Measurements from ENCODE around the gene MAGEF1.

MAGEF1 gene

DNA sequence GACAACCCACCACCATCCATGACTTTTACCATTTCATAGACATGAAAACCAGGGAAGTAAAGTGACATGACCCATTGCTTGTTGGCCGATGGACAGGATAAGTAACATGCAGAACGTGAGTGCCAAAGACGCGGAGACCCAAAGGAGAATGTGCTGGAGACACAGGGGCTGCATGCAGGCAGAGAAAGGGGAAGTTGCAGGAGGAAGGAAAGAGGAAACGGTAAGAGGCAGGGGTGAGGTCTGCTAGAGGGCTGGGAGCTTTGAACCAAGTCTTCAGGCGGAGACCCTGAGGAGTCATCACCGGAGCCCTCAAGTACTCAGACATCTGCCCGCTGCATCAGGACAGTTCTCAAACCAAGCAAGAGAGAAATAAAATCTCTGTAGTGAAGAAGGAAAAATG, 34.9 kb downstream of the MAGEF1 start:
- Histone ChIP-seq H3K4me1 (ENCODE audit: control insufficient read depth, insufficient read depth, low read length, poor library complexity, severe bottlenecking) (peaks cover 8% of the 10 kb centered on the region), H3K4me3 (ENCODE audit: extremely low read depth, insufficient read depth, low read length, poor library complexity, severe bottlenecking) (no peak overlapping the region), H3K27ac (ENCODE audit: low read depth, low read length, severe bottlenecking) (no peak overlapping the region), H3K36me3 (ENCODE audit: control insufficient read depth, insufficient read depth, low read length) (no peaks in the 10 kb centered on the region), H3K9me3 (ENCODE audit: control insufficient read depth, low read length) (no peaks in the 10 kb centered on the region)
- 91 to 95% methylated on average over 7 of the region's 8 CpGs for WGBS, 2 experiments (ENCODE audit: insufficient coverage in 2 of 2)

DNA sequence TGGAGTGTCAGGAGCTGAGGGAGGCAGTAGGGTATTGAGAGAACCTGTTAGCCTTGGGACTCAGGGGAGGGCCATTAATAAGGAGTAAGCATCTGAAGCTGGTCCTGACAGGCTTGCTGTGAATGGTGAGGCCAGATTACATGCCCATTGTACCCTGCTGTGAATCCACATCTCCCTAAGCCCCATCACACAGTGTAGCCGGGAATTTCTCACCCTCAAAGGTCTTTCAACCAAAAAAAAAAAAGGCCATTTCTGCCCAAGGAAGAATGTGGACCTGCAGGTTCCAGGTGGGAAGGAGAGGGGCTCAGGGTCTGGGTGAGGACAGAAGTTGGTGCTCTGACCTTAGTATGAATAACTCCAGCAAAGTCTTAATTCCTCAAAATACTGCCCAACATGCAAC, 37.2 kb downstream of the MAGEF1 start:
- H3K27ac ChIP-seq (ENCODE audit: low read depth, low read length, severe bottlenecking), result no peak overlapping the region
- WGBS, 2 experiments (ENCODE audit: insufficient coverage in 2 of 2), result no CpG with 5 or more reads among the region's 1 CpG
- peaks cover 10% of the 10 kb centered on the region for H3K4me1 ChIP-seq (ENCODE audit: control insufficient read depth, insufficient read depth, low read length, poor library complexity, severe bottlenecking)
- H3K9me3 ChIP-seq (ENCODE audit: control insufficient read depth, low read length), result no peaks in the 10 kb centered on the region
- no peak overlapping the region for H3K4me3 ChIP-seq (ENCODE audit: extremely low read depth, insufficient read depth, low read length, poor library complexity, severe bottlenecking)
- H3K36me3 ChIP-seq (ENCODE audit: control insufficient read depth, insufficient read depth, low read length), result no peaks in the 10 kb centered on the region

GRCh38 chr3:184672977-184673870, 38.6 kb downstream of the MAGEF1 start:
- no peak overlapping the region for H3K4me3 ChIP-seq (ENCODE audit: extremely low read depth, insufficient read depth, low read length, poor library complexity, severe bottlenecking)
- WGBS, 2 experiments (ENCODE audit: insufficient coverage in 2 of 2), result 92 to 95% methylated on average over 11 to 13 of the region's 16 CpGs
- H3K36me3 ChIP-seq (ENCODE audit: control insufficient read depth, insufficient read depth, low read length), result no peaks in the 10 kb centered on the region
- no peaks in the 10 kb centered on the region for H3K9me3 ChIP-seq (ENCODE audit: control insufficient read depth, low read length)
- H3K4me1 ChIP-seq (ENCODE audit: control insufficient read depth, insufficient read depth, low read length, poor library complexity, severe bottlenecking), result peaks cover 4% of the 10 kb centered on the region
- no peak overlapping the region for H3K27ac ChIP-seq (ENCODE audit: low read depth, low read length, severe bottlenecking)

- Histone ChIP-seq H3K4me1 (ENCODE audit: control insufficient read depth, insufficient read depth, low read length, poor library complexity, severe bottlenecking) (peaks cover 4% of the 10 kb centered on the region), H3K9me3 (ENCODE audit: control insufficient read depth, low read length) (no peaks in the 10 kb centered on the region), H3K4me3 (ENCODE audit: extremely low read depth, insufficient read depth, low read length, poor library complexity, severe bottlenecking) (no peak overlapping the region), H3K27ac (ENCODE audit: low read depth, low read length, severe bottlenecking) (no peak overlapping the region), H3K36me3 (ENCODE audit: control insufficient read depth, insufficient read depth, low read length) (no peaks in the 10 kb centered on the region)
- WGBS, 2 experiments (ENCODE audit: insufficient coverage in 2 of 2), result 93 to 98% methylated on average over 8 to 9 of the region's 9 CpGs
Measured at GRCh38 chr3:184672335-184672734, 39.5 kb downstream of the MAGEF1 start.

DNA sequence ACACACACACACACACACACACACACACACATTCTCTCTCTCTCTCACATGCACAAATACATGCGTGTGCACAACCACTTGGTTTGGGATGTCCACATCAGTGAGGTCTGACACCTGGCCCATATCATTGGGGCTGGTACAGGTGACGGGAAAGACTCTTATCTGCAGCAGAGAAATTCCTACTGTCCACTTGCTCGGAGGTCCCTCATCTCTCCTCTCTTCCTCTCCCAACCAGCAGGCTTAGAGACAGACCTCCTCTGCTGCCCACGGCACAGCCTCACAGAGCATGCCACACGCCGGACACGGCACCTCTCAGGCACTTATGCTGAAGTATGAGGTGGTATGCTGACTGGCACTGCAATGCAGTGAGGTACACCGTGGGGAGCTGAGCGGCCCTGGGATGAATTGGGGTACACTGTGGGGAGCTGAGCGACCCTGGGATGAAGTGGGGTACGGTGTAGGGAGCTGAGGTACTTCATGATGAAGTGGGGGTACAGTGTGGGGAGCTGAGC, 41.7 kb downstream of the MAGEF1 start:
- Histone ChIP-seq H3K4me1 (ENCODE audit: control insufficient read depth, insufficient read depth, low read length, poor library complexity, severe bottlenecking) (peaks cover 11% of the 10 kb centered on the region), H3K4me3 (ENCODE audit: extremely low read depth, insufficient read depth, low read length, poor library complexity, severe bottlenecking) (no peak overlapping the region), H3K9me3 (ENCODE audit: control insufficient read depth, low read length) (no peaks in the 10 kb centered on the region), H3K27ac (ENCODE audit: low read depth, low read length, severe bottlenecking) (no peak overlapping the region), H3K36me3 (ENCODE audit: control insufficient read depth, insufficient read depth, low read length) (no peaks in the 10 kb centered on the region)
- 84 to 92% methylated on average over 4 to 9 of the region's 11 CpGs for WGBS, 2 experiments (ENCODE audit: insufficient coverage in 2 of 2)

GRCh38 chr3:184669578-184669977, 42.3 kb downstream of the MAGEF1 start:
- WGBS, 2 experiments (ENCODE audit: insufficient coverage in 2 of 2), result 80 to 93% methylated on average over 2 to 7 of the region's 7 CpGs
- no peaks in the 10 kb centered on the region for H3K36me3 ChIP-seq (ENCODE audit: control insufficient read depth, insufficient read depth, low read length)
- no peak overlapping the region for H3K27ac ChIP-seq (ENCODE audit: low read depth, low read length, severe bottlenecking)
- H3K4me1 ChIP-seq (ENCODE audit: control insufficient read depth, insufficient read depth, low read length, poor library complexity, severe bottlenecking), result peaks cover 11% of the 10 kb centered on the region
- no peak overlapping the region for H3K4me3 ChIP-seq (ENCODE audit: extremely low read depth, insufficient read depth, low read length, poor library complexity, severe bottlenecking)
- no peaks in the 10 kb centered on the region for H3K9me3 ChIP-seq (ENCODE audit: control insufficient read depth, low read length)

DNA sequence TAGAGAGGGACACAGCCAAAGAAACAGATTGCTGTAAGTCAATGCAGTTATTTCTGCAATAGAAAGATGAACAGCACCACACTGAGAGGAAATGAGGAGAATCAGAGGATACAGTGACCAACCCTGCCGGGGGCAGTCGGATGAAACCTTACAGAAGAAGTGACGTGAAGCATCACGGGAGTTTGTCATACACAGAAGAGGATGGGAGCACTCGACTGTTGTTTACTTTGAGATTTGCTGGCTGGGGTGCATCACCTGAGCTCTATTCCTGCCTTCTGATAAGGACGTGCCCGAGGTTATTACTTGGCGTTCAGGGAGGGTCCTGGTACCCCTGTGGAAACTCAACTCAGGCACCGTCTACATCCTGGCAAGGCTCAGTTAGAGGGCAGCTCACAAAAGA, 45.4 kb downstream of the MAGEF1 start:
- Histone ChIP-seq H3K4me1 (ENCODE audit: control insufficient read depth, insufficient read depth, low read length, poor library complexity, severe bottlenecking) (peaks cover 11% of the 10 kb centered on the region), H3K9me3 (ENCODE audit: control insufficient read depth, low read length) (no peaks in the 10 kb centered on the region), H3K4me3 (ENCODE audit: extremely low read depth, insufficient read depth, low read length, poor library complexity, severe bottlenecking) (no peak overlapping the region), H3K36me3 (ENCODE audit: control insufficient read depth, insufficient read depth, low read length) (no peaks in the 10 kb centered on the region), H3K27ac (ENCODE audit: low read depth, low read length, severe bottlenecking) (no peak overlapping the region)
- 81 to 95% methylated on average over 9 of the region's 9 CpGs for WGBS, 2 experiments (ENCODE audit: insufficient coverage in 2 of 2)

- Histone ChIP-seq H3K36me3 (ENCODE audit: control insufficient read depth, insufficient read depth, low read length) (no peaks in the 10 kb centered on the region), H3K4me1 (ENCODE audit: control insufficient read depth, insufficient read depth, low read length, poor library complexity, severe bottlenecking) (peaks cover 14% of the 10 kb centered on the region), H3K4me3 (ENCODE audit: extremely low read depth, insufficient read depth, low read length, poor library complexity, severe bottlenecking) (no peak overlapping the region), H3K9me3 (ENCODE audit: control insufficient read depth, low read length) (no peaks in the 10 kb centered on the region), H3K27ac (ENCODE audit: low read depth, low read length, severe bottlenecking) (no peak overlapping the region)
- 79 to 80% methylated on average over 10 of the region's 10 CpGs for WGBS, 2 experiments (ENCODE audit: insufficient coverage in 2 of 2)
Measured at GRCh38 chr3:184665101-184665500, 46.8 kb downstream of the MAGEF1 start.

GRCh38 chr3:184663756-184664155, 48.1 kb downstream of the MAGEF1 start:
- Histone ChIP-seq H3K36me3 (ENCODE audit: control insufficient read depth, insufficient read depth, low read length) (no peaks in the 10 kb centered on the region), H3K9me3 (ENCODE audit: control insufficient read depth, low read length) (no peaks in the 10 kb centered on the region), H3K27ac (ENCODE audit: low read depth, low read length, severe bottlenecking) (no peak overlapping the region), H3K4me3 (ENCODE audit: extremely low read depth, insufficient read depth, low read length, poor library complexity, severe bottlenecking) (no peak overlapping the region), H3K4me1 (ENCODE audit: control insufficient read depth, insufficient read depth, low read length, poor library complexity, severe bottlenecking) (peaks cover 23% of the 10 kb centered on the region)
- WGBS, 2 experiments (ENCODE audit: insufficient coverage in 2 of 2), result 82 to 89% methylated on average over 10 of the region's 12 CpGs

GRCh38 chr3:184663356-184663755, 48.5 kb downstream of the MAGEF1 start:
- no peak overlapping the region for H3K27ac ChIP-seq (ENCODE audit: low read depth, low read length, severe bottlenecking)
- 77 to 94% methylated on average over 2 to 5 of the region's 6 CpGs for WGBS, 2 experiments (ENCODE audit: insufficient coverage in 2 of 2)
- no peaks in the 10 kb centered on the region for H3K9me3 ChIP-seq (ENCODE audit: control insufficient read depth, low read length)
- no peak overlapping the region for H3K4me3 ChIP-seq (ENCODE audit: extremely low read depth, insufficient read depth, low read length, poor library complexity, severe bottlenecking)
- H3K36me3 ChIP-seq (ENCODE audit: control insufficient read depth, insufficient read depth, low read length), result no peaks in the 10 kb centered on the region
- H3K4me1 ChIP-seq (ENCODE audit: control insufficient read depth, insufficient read depth, low read length, poor library complexity, severe bottlenecking), result peaks cover 27% of the 10 kb centered on the region

DNA sequence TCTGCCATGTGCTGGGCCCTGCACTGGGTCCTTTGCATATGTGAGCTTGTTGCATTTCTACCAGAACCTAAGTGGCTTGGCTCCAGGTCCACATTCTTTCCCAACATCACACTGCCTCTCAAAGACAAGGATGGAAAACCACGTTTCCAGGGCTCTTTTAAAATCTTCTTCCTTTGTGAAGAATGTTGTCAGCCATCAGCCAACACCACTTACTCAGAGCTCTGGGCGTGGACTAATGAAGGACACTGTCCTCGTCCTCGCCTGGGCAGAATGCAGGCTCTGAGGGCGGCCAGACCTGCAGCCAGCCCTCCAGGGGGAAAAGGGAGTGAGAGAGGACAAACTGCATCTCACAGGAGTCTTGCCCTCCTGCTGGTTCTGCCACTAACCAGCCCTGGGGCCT, 49.7 kb downstream of the MAGEF1 start:
- no peaks in the 10 kb centered on the region for H3K36me3 ChIP-seq (ENCODE audit: control insufficient read depth, insufficient read depth, low read length)
- H3K27ac ChIP-seq (ENCODE audit: low read depth, low read length, severe bottlenecking), result no peak overlapping the region
- peaks cover 29% of the 10 kb centered on the region for H3K4me1 ChIP-seq (ENCODE audit: control insufficient read depth, insufficient read depth, low read length, poor library complexity, severe bottlenecking)
- no peak overlapping the region for H3K4me3 ChIP-seq (ENCODE audit: extremely low read depth, insufficient read depth, low read length, poor library complexity, severe bottlenecking)
- H3K9me3 ChIP-seq (ENCODE audit: control insufficient read depth, low read length), result no peaks in the 10 kb centered on the region
- WGBS, 2 experiments (ENCODE audit: insufficient coverage in 2 of 2), result 44 to 45% methylated on average over 1 to 2 of the region's 5 CpGs
